ENCODE measurements around the gene SMAD6.

- TF ChIP-seq POLR2A (IDR thresholded peaks at IDR 0.05): no peak
- TF ChIP-seq CTCF (IDR thresholded peaks at IDR 0.05): no peak
Observed at GRCh38 chr15:66808181-66808824, 106.3 kb downstream of the SMAD6 start.
